ENCODE results near the gene TBC1D12.

The TBC1D12 gene

GRCh38 chr10:94397549-94398370, 4.6 kb upstream of the TBC1D12 start:
- Mint-ChIP-seq H3K4me3 (no peak overlapping the region), H3K9me3 (no peaks in the 10 kb centered on the region), H3K36me3 (no peaks in the 10 kb centered on the region), H3K27ac (no peak overlapping the region), H3K27me3 (peaks cover 25% of the 10 kb centered on the region), H3K4me1 (peaks cover 4% of the 10 kb centered on the region)

- Mint-ChIP-seq H3K4me3 (no peak overlapping the region), H3K27ac (no peak overlapping the region), H3K36me3 (no peaks in the 10 kb centered on the region), H3K9me3 (no peaks in the 10 kb centered on the region), H3K27me3 (peaks cover 28% of the 10 kb centered on the region), H3K4me1 (peaks cover 4% of the 10 kb centered on the region)
Measured at GRCh38 chr10:94398762-94399161, 3.6 kb upstream of the TBC1D12 start.

GRCh38 chr10:94402843-94403379, 570 bp downstream of the TBC1D12 start:
- H3K27me3 Mint-ChIP-seq: peaks cover 50% of the 10 kb centered on the region
- no peaks in the 10 kb centered on the region for H3K36me3 Mint-ChIP-seq
- no peak overlapping the region for H3K27ac Mint-ChIP-seq
- no peaks in the 10 kb centered on the region for H3K9me3 Mint-ChIP-seq
- peaks cover 4% of the 10 kb centered on the region for H3K4me1 Mint-ChIP-seq
- H3K4me3 Mint-ChIP-seq: no peak overlapping the region

- no peak overlapping the region for H3K27ac Mint-ChIP-seq
- peaks cover 50% of the 10 kb centered on the region for H3K27me3 Mint-ChIP-seq
Measured at GRCh38 chr10:94403380-94404213, 1.3 kb downstream of the TBC1D12 start.

GRCh38 chr10:94405406-94405805, 3.1 kb downstream of the TBC1D12 start:
- Mint-ChIP-seq H3K36me3 (no peaks in the 10 kb centered on the region), H3K9me3 (no peaks in the 10 kb centered on the region), H3K27ac (no peak overlapping the region), H3K4me1 (peaks cover 4% of the 10 kb centered on the region), H3K4me3 (no peak overlapping the region), H3K27me3 (peaks cover 43% of the 10 kb centered on the region)

More at GRCh38 chr10:94403380-94404213, 1.3 kb downstream of the TBC1D12 start:
- Mint-ChIP-seq H3K4me1 (peaks cover 4% of the 10 kb centered on the region), H3K9me3 (no peaks in the 10 kb centered on the region), H3K36me3 (no peaks in the 10 kb centered on the region), H3K4me3 (peak overlapping the region; percentile 85)

- peaks cover 45% of the 10 kb centered on the region for H3K27me3 Mint-ChIP-seq
- H3K27ac Mint-ChIP-seq: no peak overlapping the region
- no peaks in the 10 kb centered on the region for H3K4me1 Mint-ChIP-seq
- H3K9me3 Mint-ChIP-seq: no peaks in the 10 kb centered on the region
- H3K4me3 Mint-ChIP-seq: no peak overlapping the region
- H3K36me3 Mint-ChIP-seq: no peaks in the 10 kb centered on the region
Measured at GRCh38 chr10:94407668-94408067, 5.3 kb downstream of the TBC1D12 start.

- no peak overlapping the region for H3K4me3 Mint-ChIP-seq
- peaks cover 45% of the 10 kb centered on the region for H3K27me3 Mint-ChIP-seq
- H3K4me1 Mint-ChIP-seq: no peaks in the 10 kb centered on the region
- no peaks in the 10 kb centered on the region for H3K36me3 Mint-ChIP-seq
- H3K9me3 Mint-ChIP-seq: no peaks in the 10 kb centered on the region
- H3K27ac Mint-ChIP-seq: no peak overlapping the region
Measured at GRCh38 chr10:94409021-94409657, 6.8 kb downstream of the TBC1D12 start.

- no peaks in the 10 kb centered on the region for H3K36me3 Mint-ChIP-seq
- no peaks in the 10 kb centered on the region for H3K4me1 Mint-ChIP-seq
- no peak overlapping the region for H3K4me3 Mint-ChIP-seq
- no peak overlapping the region for H3K27ac Mint-ChIP-seq
- no peaks in the 10 kb centered on the region for H3K9me3 Mint-ChIP-seq
- peaks cover 34% of the 10 kb centered on the region for H3K27me3 Mint-ChIP-seq
Measured at GRCh38 chr10:94411304-94411703, 9.0 kb downstream of the TBC1D12 start.

GRCh38 chr10:94412449-94412848, 10.1 kb downstream of the TBC1D12 start:
- peaks cover 28% of the 10 kb centered on the region for H3K27me3 Mint-ChIP-seq
- no peak overlapping the region for H3K27ac Mint-ChIP-seq
- no peaks in the 10 kb centered on the region for H3K36me3 Mint-ChIP-seq
- no peak overlapping the region for H3K4me3 Mint-ChIP-seq
- H3K4me1 Mint-ChIP-seq: no peaks in the 10 kb centered on the region
- H3K9me3 Mint-ChIP-seq: no peaks in the 10 kb centered on the region

- Mint-ChIP-seq H3K4me3 (no peak overlapping the region), H3K4me1 (no peaks in the 10 kb centered on the region), H3K27ac (no peak overlapping the region), H3K9me3 (no peaks in the 10 kb centered on the region), H3K36me3 (no peaks in the 10 kb centered on the region), H3K27me3 (peaks cover 23% of the 10 kb centered on the region)
Measured at GRCh38 chr10:94413361-94413760, 11.0 kb downstream of the TBC1D12 start.

- Mint-ChIP-seq H3K36me3 (no peaks in the 10 kb centered on the region), H3K9me3 (no peaks in the 10 kb centered on the region), H3K4me3 (no peak overlapping the region), H3K27me3 (peaks cover 12% of the 10 kb centered on the region), H3K27ac (no peak overlapping the region), H3K4me1 (no peaks in the 10 kb centered on the region)
Measured at GRCh38 chr10:94416896-94417295, 14.6 kb downstream of the TBC1D12 start.

- no peak overlapping the region for H3K4me3 Mint-ChIP-seq
- no peaks in the 10 kb centered on the region for H3K9me3 Mint-ChIP-seq
- no peaks in the 10 kb centered on the region for H3K4me1 Mint-ChIP-seq
Measured at GRCh38 chr10:94417321-94417720, 15.0 kb downstream of the TBC1D12 start.

GRCh38 chr10:94420516-94420915, 18.2 kb downstream of the TBC1D12 start:
- H3K27me3 Mint-ChIP-seq: peaks cover 14% of the 10 kb centered on the region
- no peak overlapping the region for H3K27ac Mint-ChIP-seq
- H3K4me1 Mint-ChIP-seq: no peaks in the 10 kb centered on the region
- H3K4me3 Mint-ChIP-seq: no peak overlapping the region
- H3K36me3 Mint-ChIP-seq: peaks cover 1% of the 10 kb centered on the region
- H3K9me3 Mint-ChIP-seq: no peaks in the 10 kb centered on the region

More at GRCh38 chr10:94417321-94417720, 15.0 kb downstream of the TBC1D12 start:
- H3K27me3 Mint-ChIP-seq: peaks cover 8% of the 10 kb centered on the region
- H3K36me3 Mint-ChIP-seq: no peaks in the 10 kb centered on the region
- H3K27ac Mint-ChIP-seq: no peak overlapping the region

GRCh38 chr10:94420998-94421528, 18.7 kb downstream of the TBC1D12 start:
- peaks cover 1% of the 10 kb centered on the region for H3K36me3 Mint-ChIP-seq
- H3K27ac Mint-ChIP-seq: no peak overlapping the region
- H3K9me3 Mint-ChIP-seq: no peaks in the 10 kb centered on the region
- H3K4me1 Mint-ChIP-seq: no peaks in the 10 kb centered on the region
- H3K4me3 Mint-ChIP-seq: no peak overlapping the region
- peaks cover 14% of the 10 kb centered on the region for H3K27me3 Mint-ChIP-seq

GRCh38 chr10:94423627-94424026, 21.3 kb downstream of the TBC1D12 start:
- Mint-ChIP-seq H3K4me1 (no peaks in the 10 kb centered on the region), H3K27ac (no peak overlapping the region), H3K4me3 (no peak overlapping the region), H3K9me3 (no peaks in the 10 kb centered on the region), H3K36me3 (peaks cover 3% of the 10 kb centered on the region), H3K27me3 (peaks cover 18% of the 10 kb centered on the region)

Data from activated naive CD4-positive, alpha-beta T cell treated with anti-CD3 and anti-CD28 coated beads, Interleukin-2, amount 50 U/mL, for 24 hours (primary cell).